Astrocyte of the cerebellum (primary cell): Measurements from ENCODE around the gene OTUD1.

ENCODE experiments used
- DNase-seq: peaks from one replicate; pipeline ENCODE4 v3.0.0-alpha.2; 2011; ENCODE audit warnings: low read depth
- H3K4me3 ChIP-seq: 2 replicates; pipeline ENCODE4 v1.5.1; 2011; ENCODE audit warnings: mild to moderate bottlenecking, low read depth, low read length, moderate library complexity
- in situ Hi-C: cut with HindIII; loops from 2 replicates; pipeline ENCODE4 v1.10.0; 2017; ENCODE audit warnings: low sequenced_read_pairs
- TF ChIP-seq, protein P1 (sequence below): IDR thresholded peaks from 2 replicates; pipeline ENCODE4 v1.5.1; 2012; ENCODE audit warnings: low read length, low read depth, moderate library complexity, mild to moderate bottlenecking; ENCODE audit errors: missing control alignments

The OTUD1 gene

DNA sequence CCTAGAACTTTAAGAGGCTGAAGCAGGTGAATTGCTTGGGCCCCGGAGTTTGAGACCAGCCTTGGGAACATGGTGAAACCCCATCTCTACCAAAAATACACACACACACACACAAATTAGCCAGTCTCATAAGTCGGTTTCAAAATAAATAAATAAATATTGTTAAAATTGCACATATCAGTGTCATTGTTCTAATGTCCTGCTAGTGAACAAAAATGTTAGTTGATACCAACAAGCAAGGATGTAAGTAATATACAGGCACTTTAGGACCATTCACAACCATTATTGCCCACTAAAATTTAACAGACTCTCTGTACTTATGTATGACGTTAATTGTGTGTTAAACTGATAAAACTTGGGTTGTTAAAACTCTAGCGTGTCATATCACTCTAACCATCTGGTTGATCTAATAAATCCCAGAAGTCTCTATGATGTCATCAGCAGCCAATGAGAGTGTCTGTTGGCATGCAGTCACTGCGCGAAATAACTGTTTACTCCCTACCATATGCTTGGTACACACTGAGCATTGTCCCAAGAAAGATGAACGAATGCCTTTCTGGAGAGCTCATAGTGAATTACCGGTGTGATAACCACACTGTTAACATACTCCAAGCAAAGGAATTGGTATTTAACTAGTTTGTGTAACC lies 30.4 kb upstream of the OTUD1 start:
- in situ Hi-C loops, result no loop called here
- DNase-seq, result no peak

DNA sequence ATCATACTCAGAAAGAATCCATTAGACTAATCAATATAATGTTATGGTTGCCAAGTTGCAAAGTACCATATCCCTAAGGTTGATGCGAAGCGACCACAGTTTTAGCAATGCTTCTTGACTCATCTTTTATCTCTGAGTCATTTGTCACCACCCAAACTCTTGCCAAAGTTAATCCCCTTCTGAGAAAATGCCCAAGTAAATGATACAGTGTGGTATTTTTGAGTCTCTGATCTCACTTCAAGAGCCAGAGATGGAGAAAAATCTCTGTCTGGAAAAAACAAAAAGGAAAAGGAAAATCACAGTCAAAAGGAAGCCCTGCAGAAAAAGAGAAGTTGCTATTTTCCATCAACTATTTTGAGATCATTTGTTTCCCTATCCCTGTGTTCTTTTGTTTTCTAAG lies 26.7 kb upstream of the OTUD1 start:
- DNase-seq, result no peak
- H3K4me3 ChIP-seq, result no peak overlapping the region
- in situ Hi-C loops, result no loop called here
- TF ChIP-seq, protein P1, sequence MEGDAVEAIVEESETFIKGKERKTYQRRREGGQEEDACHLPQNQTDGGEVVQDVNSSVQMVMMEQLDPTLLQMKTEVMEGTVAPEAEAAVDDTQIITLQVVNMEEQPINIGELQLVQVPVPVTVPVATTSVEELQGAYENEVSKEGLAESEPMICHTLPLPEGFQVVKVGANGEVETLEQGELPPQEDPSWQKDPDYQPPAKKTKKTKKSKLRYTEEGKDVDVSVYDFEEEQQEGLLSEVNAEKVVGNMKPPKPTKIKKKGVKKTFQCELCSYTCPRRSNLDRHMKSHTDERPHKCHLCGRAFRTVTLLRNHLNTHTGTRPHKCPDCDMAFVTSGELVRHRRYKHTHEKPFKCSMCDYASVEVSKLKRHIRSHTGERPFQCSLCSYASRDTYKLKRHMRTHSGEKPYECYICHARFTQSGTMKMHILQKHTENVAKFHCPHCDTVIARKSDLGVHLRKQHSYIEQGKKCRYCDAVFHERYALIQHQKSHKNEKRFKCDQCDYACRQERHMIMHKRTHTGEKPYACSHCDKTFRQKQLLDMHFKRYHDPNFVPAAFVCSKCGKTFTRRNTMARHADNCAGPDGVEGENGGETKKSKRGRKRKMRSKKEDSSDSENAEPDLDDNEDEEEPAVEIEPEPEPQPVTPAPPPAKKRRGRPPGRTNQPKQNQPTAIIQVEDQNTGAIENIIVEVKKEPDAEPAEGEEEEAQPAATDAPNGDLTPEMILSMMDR, result no peak

More for the DNA sequence above, 30.4 kb upstream of the OTUD1 start:
- no peak overlapping the region for H3K4me3 ChIP-seq
- TF ChIP-seq, protein P1, result no peak

DNA sequence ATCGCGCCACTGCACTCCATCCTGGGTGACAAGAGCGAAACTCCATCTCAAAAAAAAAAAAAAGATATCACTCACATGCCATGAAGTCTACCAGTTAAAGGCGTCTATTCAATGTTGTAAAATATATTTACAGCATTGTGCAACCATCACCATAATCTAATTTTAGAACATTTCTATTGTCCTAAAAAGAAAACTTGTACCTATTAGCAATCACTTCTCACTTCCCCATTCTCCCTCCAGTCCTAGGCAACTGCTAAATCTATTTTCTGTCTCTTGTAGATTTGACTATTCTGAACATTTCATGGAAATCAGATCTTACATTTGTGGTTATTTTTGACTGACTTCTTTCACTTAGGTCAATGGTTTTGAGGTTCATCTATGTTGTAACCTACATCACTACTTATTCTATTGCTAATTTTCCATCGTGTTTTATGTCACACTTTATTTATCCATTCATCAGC lies 25.2 kb upstream of the OTUD1 start:
- H3K4me3 ChIP-seq, result no peak overlapping the region
- no peak for DNase-seq
- TF ChIP-seq, protein P1, result no peak
- in situ Hi-C loops, result no loop called here

DNA sequence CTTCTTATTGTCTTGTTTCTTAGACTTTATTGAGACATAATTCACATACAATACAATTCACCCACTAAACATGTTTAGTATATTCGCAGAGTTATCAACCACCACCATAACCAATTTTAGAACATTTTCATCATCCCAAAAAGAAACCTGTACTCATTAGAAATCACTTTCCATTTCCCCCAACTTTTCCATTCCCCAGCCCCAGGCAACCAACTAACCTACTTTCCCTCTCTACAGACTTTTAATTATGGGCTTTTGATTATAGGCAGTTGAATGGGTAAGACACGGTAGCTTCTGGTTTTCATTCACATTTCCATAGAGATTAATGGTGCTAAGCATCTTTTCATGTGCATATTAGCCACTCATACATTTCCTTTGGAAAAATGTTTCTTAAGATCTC lies 24.2 kb upstream of the OTUD1 start:
- DNase-seq, result no peak
- TF ChIP-seq, protein P1, result no peak
- in situ Hi-C loops, result no loop called here

DNA sequence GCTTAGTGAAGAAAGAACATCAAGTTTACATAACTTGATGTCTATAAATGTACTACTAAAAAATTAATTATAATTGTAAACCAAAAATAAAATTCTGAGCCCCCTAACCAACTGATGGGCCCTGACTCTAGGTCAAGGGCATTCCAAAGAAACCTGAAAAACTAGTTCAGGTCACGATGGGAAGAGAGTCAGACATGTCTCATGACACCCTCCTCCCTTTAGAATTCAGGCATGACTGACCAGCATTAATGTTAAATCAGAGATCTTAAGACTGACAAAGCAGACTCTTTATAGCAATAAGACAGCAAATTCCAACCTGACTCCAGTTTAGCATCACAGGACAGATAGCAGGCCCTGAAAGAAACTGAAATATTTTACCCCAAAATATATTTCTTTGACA lies 21.6 kb upstream of the OTUD1 start:
- in situ Hi-C loops, result no loop called here
- no peak for DNase-seq
- TF ChIP-seq, protein P1, result no peak
- H3K4me3 ChIP-seq, result no peak overlapping the region

More for the DNA sequence above, 24.2 kb upstream of the OTUD1 start:
- no peak overlapping the region for H3K4me3 ChIP-seq

DNA sequence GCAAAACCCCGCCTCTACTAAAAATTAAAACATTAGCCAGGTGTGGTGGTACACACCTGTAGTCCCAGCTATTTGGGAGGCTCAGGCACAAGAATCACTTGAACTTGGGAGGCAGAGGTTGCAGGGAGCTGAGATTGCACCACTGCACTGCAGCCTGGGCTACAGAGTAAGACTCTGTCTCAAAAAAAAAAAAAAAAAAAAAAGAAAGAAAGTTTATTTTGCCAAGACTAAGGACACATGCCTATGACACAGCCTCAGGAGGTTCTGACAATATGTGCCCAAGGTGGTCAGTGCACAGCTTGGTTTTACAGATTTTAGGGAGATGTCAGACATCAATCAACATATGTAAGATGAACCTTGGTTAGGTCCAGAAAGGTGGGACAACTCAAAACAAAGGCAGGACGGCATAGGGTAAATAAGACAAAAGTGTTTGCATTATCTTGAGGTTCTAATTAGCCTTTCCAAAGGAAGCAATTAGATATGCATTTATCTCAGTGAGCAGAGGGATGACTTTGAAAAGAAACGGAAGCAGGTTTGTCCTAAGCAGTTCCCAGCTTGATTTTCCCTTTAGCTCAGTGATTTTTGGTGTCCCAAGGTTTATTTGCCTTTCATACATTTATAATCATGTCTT lies 20.7 kb upstream of the OTUD1 start:
- TF ChIP-seq, protein P1, result no peak
- in situ Hi-C loops, result no loop called here
- DNase-seq, result no peak
- no peak overlapping the region for H3K4me3 ChIP-seq
